HepG2 (cell line): ENCODE results near the gene EPB41L2. TPM values are rescaled to one million over a fixed set of nuclear protein-coding genes. Genes with fewer than 3 reads are reported as not detected.

Source experiments
- ATAC-seq: fragments of 200-7000 bp; cut with Tn5 transposase; 3 replicates; pipeline ENCODE4 v1.9.1; 2020; ENCODE audit warnings: mild to moderate bottlenecking, moderate library complexity
- BruUV-seq: library from RNA; stranded (reverse); fragments of 400-500 nt; replicated peaks from 2 replicates; lab custom pipeline; 2021; lab: Mats Ljungman, UMichigan
- CTCF ChIA-PET: fragments of 300-600 bp; formaldehyde crosslinking; extraction: SDS; loops from one replicate; lab custom pipeline; 2021; ENCODE audit warnings: low total read pairs, inconsistent platforms, low intra/inter-chr PET ratio; lab: Yijun Ruan, JAX
- POLR2A ChIA-PET: fragments of 350-600 bp; sonication (Branson Sonifier 250); formaldehyde crosslinking; loops from one replicate; lab custom pipeline; 2020; ENCODE audit warnings: antibody characterized with exemption, inconsistent platforms; lab: Yijun Ruan, JAX
- DNase-seq: peaks from one replicate; pipeline ENCODE4 v3.0.0-alpha.2; 2015; ENCODE audit warnings: low spot score
- FAIRE-seq: peaks from 3 replicates; lab custom pipeline; 2011; peaks lifted over from hg19 to GRCh38; lab: Jason Lieb, UNC
- H2AFZ ChIP-seq: one replicate; pipeline ENCODE4 v1.6.1; 2011; ENCODE audit warnings: low read length, inconsistent platforms
- H3K27ac ChIP-seq: fragments of 300-600 bp; 3 replicates; pipeline ENCODE4 v1.8.0; 2011; ENCODE audit warnings: mixed run types, mild to moderate bottlenecking, mixed read lengths, low read length, inconsistent platforms; ENCODE audit not compliant: insufficient read depth; ENCODE audit errors: extremely low read length
- H3K27me3 ChIP-seq, 2 experiments: fragments of 200-600 bp in 1 of 2; 2 replicates in 1 of 2; 3 replicates in 1 of 2; pipeline versions ENCODE4 v1.6.0 to v1.8.0; 2011; ENCODE audit warnings: low read length in 2 of 2, mild to moderate bottlenecking in 2 of 2, moderate library complexity in 2 of 2, inconsistent platforms in 1 of 2; ENCODE audit not compliant: insufficient read depth in 2 of 2, control insufficient read depth in 1 of 2
- H3K36me3 ChIP-seq, 2 experiments: fragments of 200-600 bp in 1 of 2; replicated peaks in 1 of 2; 2 replicates in 1 of 2; 3 replicates in 1 of 2; pipeline versions ENCODE4 v1.5.1 to v1.8.0; 2011; ENCODE audit warnings: low read length in 2 of 2, inconsistent platforms in 1 of 2; ENCODE audit not compliant: insufficient read depth in 2 of 2, control insufficient read depth in 1 of 2
- H3K4me1 ChIP-seq: 2 replicates; pipeline ENCODE4 v1.5.1; 2012; ENCODE audit warnings: low read length, inconsistent platforms; ENCODE audit not compliant: insufficient read depth
- H3K4me2 ChIP-seq: 2 replicates; pipeline ENCODE4 v1.6.0; 2011; ENCODE audit warnings: low read depth, low read length, inconsistent platforms
- H3K4me3 ChIP-seq, 3 experiments: fragments of 200-600 bp in 1 of 3; sonication (generic), shearing (Covaris generic) in 1 of 3; replicated peaks in 1 of 3; 2 replicates each; pipeline ENCODE4 v1.5.1; 2011 to 2016; ENCODE audit warnings: low read length in 3 of 3, inconsistent platforms in 2 of 3, low read depth in 2 of 3, mild to moderate bottlenecking in 2 of 3, control low read depth in 1 of 3, mixed read lengths in 1 of 3; ENCODE audit not compliant: insufficient read depth in 1 of 3
- H3K79me2 ChIP-seq: one replicate; pipeline ENCODE4 v1.6.1; 2011; ENCODE audit warnings: low read length, inconsistent platforms; ENCODE audit not compliant: insufficient read depth
- H3K9ac ChIP-seq: 2 replicates; pipeline ENCODE4 v1.6.0; 2011; ENCODE audit warnings: mild to moderate bottlenecking, low read depth, low read length, inconsistent platforms; ENCODE audit not compliant: insufficient read depth
- H3K9me3 ChIP-seq: 2 replicates; pipeline ENCODE4 v1.5.1; 2012; ENCODE audit warnings: mild to moderate bottlenecking, low read length
- H4K20me1 ChIP-seq: 2 replicates; pipeline ENCODE4 v1.6.0; 2011; ENCODE audit warnings: inconsistent platforms, mild to moderate bottlenecking, low read length, moderate library complexity; ENCODE audit not compliant: insufficient read depth
- AGO1 ChIP-seq: fragments of 200-400 bp; formaldehyde crosslinking; IDR thresholded peaks from 2 replicates; pipeline ENCODE4 v1.6.1; 2017; ENCODE audit warnings: mild to moderate bottlenecking, low read depth, low read length, moderate library complexity; ENCODE audit not compliant: poor library complexity, severe bottlenecking
- FOXO4 ChIP-seq: sonication (generic); formaldehyde crosslinking; conservative IDR thresholded peaks from 2 replicates; pipeline ENCODE4 v1.8.1; 2023; ENCODE audit warnings: missing genetic modification reagents
- SNAI1 ChIP-seq: sonication (generic); formaldehyde crosslinking; IDR thresholded peaks from 2 replicates; pipeline ENCODE4 v1.5.0; 2020; ENCODE audit warnings: mild to moderate bottlenecking, missing genetic modification reagents, borderline replicate concordance
- ZNF619 ChIP-seq: sonication (generic); formaldehyde crosslinking; IDR thresholded peaks from 2 replicates; pipeline ENCODE4 v1.4.0; 2020; ENCODE audit warnings: mild to moderate bottlenecking, missing genetic modification reagents
- WGBS: methylation state at CpG from one replicate; pipeline ENCODE4 v1.1.6; 2017; ENCODE audit warnings: low lambda C conversion rate; 5-methylcytosine and 5-hydroxymethylcytosine counted together
- in situ Hi-C: cut with HindIII; loops from 2 replicates; pipeline ENCODE4 v1.10.0; 2017; ENCODE audit warnings: low pct_unique_long_range_greater_than_20kb; ENCODE audit not compliant: extremely low pct_ligation_motif_present
- intact Hi-C: fragments of 100-400 bp; cut with micrococcal nuclease; formaldehyde crosslinking; loops from one replicate; pipeline ENCODE4 v1.10.0; 2022; ENCODE audit not compliant: unreplicated experiment
- polyA plus RNA-seq, 8 experiments: library from polyadenylated mRNA; depleted of rRNA in 3 of 8; stranded (reverse) in 7 of 8; unstranded in 1 of 8; fragments of >200 nt; fragmentation: Illumina TruSeq in 4 of 8; extraction: Trizol in 4 of 8; gene quantifications; 2 replicates each; pipeline versions ENCODE4 v1.2.1 to v1.2.3, GENCODE V29; 2011 to 2016; ENCODE audit warnings: low read depth in 4 of 8, missing spikeins in 1 of 8, mixed read lengths in 1 of 8; ENCODE audit not compliant: insufficient read depth in 1 of 8
- total RNA-seq, 5 experiments: library from RNA; depleted of rRNA; stranded (reverse); fragments of >200 nt; fragmentation: Illumina TruSeq; extraction: Trizol; gene quantifications; 2 replicates each; pipeline ENCODE4 v1.2.3, GENCODE V29; 2016; ENCODE audit warnings: low read depth in 1 of 5
- TF ChIP-seq, protein P1 (sequence below): sonication (generic); formaldehyde crosslinking; IDR thresholded peaks from 2 replicates; pipeline ENCODE4 v1.4.0; 2020; ENCODE audit warnings: mild to moderate bottlenecking, missing genetic modification reagents

EPB41L2 gene
- total and polyA plus RNA-seq, 2 of the 13 experiments (the other 11 are each of a cell fraction or from before 2014, with no cell fraction given): 41.7 to 56.4 TPM

DNA sequence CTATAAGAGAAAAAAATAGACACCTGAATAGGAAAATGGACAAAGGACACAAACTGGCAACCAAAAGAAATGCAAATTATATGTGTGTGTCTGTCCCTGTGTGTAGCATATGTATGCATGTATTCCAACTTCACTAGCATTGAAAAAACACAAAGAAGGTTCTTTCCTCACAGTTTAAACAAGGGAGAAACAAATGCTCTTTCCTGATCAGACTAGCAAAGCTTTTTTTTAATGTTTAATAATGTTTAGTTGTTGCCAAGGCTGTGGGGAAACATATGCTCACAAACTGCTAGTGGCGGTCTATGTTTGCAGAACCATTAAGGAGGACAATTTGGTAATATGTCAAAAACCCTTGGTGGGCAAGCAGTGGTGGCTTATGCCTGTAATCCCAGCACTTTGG lies 213.5 kb downstream of the EPB41L2 start:
- CTCF ChIA-PET: no interaction called here
- no peak overlapping the region for H3K4me2 ChIP-seq
- no peak overlapping the region for H2AFZ ChIP-seq
- H3K4me1 ChIP-seq: peaks cover 69% of the 10 kb centered on the region
- TF ChIP-seq SNAI1 (CRISPR knock-in tag) (no peak), FOXO4 (CRISPR knock-in tag) (0 out of 2 replicates have a peak, but pooled peaks have one; percentile 17), AGO1 (no peak), ZNF619 (no peak)
- TF ChIP-seq, protein P1, sequence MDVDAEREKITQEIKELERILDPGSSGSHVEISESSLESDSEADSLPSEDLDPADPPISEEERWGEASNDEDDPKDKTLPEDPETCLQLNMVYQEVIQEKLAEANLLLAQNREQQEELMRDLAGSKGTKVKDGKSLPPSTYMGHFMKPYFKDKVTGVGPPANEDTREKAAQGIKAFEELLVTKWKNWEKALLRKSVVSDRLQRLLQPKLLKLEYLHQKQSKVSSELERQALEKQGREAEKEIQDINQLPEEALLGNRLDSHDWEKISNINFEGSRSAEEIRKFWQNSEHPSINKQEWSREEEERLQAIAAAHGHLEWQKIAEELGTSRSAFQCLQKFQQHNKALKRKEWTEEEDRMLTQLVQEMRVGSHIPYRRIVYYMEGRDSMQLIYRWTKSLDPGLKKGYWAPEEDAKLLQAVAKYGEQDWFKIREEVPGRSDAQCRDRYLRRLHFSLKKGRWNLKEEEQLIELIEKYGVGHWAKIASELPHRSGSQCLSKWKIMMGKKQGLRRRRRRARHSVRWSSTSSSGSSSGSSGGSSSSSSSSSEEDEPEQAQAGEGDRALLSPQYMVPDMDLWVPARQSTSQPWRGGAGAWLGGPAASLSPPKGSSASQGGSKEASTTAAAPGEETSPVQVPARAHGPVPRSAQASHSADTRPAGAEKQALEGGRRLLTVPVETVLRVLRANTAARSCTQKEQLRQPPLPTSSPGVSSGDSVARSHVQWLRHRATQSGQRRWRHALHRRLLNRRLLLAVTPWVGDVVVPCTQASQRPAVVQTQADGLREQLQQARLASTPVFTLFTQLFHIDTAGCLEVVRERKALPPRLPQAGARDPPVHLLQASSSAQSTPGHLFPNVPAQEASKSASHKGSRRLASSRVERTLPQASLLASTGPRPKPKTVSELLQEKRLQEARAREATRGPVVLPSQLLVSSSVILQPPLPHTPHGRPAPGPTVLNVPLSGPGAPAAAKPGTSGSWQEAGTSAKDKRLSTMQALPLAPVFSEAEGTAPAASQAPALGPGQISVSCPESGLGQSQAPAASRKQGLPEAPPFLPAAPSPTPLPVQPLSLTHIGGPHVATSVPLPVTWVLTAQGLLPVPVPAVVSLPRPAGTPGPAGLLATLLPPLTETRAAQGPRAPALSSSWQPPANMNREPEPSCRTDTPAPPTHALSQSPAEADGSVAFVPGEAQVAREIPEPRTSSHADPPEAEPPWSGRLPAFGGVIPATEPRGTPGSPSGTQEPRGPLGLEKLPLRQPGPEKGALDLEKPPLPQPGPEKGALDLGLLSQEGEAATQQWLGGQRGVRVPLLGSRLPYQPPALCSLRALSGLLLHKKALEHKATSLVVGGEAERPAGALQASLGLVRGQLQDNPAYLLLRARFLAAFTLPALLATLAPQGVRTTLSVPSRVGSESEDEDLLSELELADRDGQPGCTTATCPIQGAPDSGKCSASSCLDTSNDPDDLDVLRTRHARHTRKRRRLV (CRISPR knock-in tag): no peak
- H4K20me1 ChIP-seq: no peaks in the 10 kb centered on the region
- no peak overlapping the region for H3K9ac ChIP-seq
- ATAC-seq: no peak
- in situ Hi-C loops (loop anchor here (10.0 kb wide), 1 partner anchor 485 kb away; the partner anchor contains the start of gene TMEM200A), intact Hi-C loops (loop anchor here (10.0 kb wide), 1 partner anchor 555 kb away; no protein-coding TSS in a partner anchor)
- H3K79me2 ChIP-seq: no peaks in the 10 kb centered on the region
- POLR2A ChIA-PET: no interaction called here
- no peak for DNase-seq
- H3K4me3 ChIP-seq: no peak overlapping the region
- H3K27ac ChIP-seq: no peak overlapping the region
- H3K27me3 ChIP-seq: no peaks in the 10 kb centered on the region
- BruUV-seq: no TSS peak
- FAIRE-seq: no peak
- no peaks in the 10 kb centered on the region for H3K9me3 ChIP-seq
- no peaks in the 10 kb centered on the region; a peak in 2 of 5 replicates for H3K36me3 ChIP-seq
- WGBS: 100% methylated on average over 1 of the region's 1 CpG
